Lower lobe of right lung (tissue), 2 donors: ENCODE data around the gene SFPQ. TPM values are rescaled to one million over a fixed set of nuclear protein-coding genes. Genes with fewer than 3 reads are reported as not detected.

Experiments
- ATAC-seq, 2 donors: fragments of 200-7000 bp; cut with Tn5 transposase; one replicate each; pipeline ENCODE4 v1.9.1; 2020 to 2022; ENCODE audit warnings: mild to moderate bottlenecking in 2 of 2, moderate library complexity in 2 of 2
- DNase-seq: peaks from one replicate; pipeline ENCODE4 v3.0.0-alpha.2; 2020
- H3K27ac ChIP-seq: fragments of 200-600 bp; one replicate; pipeline ENCODE4 v1.8.0; 2022
- H3K27me3 ChIP-seq: fragments of 200-600 bp; one replicate; pipeline ENCODE4 v1.8.0; 2022; ENCODE audit warnings: low read depth
- H3K36me3 ChIP-seq: fragments of 200-600 bp; one replicate; pipeline ENCODE4 v1.8.0; 2022; ENCODE audit warnings: mild to moderate bottlenecking
- H3K4me1 ChIP-seq: fragments of 200-600 bp; one replicate; pipeline ENCODE4 v1.8.0; 2022
- H3K4me3 ChIP-seq: fragments of 200-600 bp; one replicate; pipeline ENCODE4 v1.8.0; 2022; ENCODE audit warnings: mild to moderate bottlenecking
- H3K9me3 ChIP-seq: fragments of 200-600 bp; one replicate; pipeline ENCODE4 v1.8.0; 2022
- intact Hi-C: fragments of 100-400 bp; cut with DNase I; formaldehyde crosslinking; loops from one replicate; pipeline ENCODE4 v1.11.0; 2022
- total RNA-seq: library from RNA; stranded (reverse); fragmentation: NEBNext Ultra II Directional; extraction: Animal tissue kit (Norgen Biotek cat#: 25700); gene quantifications from one replicate; pipeline ENCODE4 v1.2.1, GENCODE V29; 2021
- TF ChIP-seq, protein P1 (sequence below): fragments of 200-600 bp; IDR thresholded peaks from one replicate; pipeline ENCODE4 v1.8.0; 2022; ENCODE audit warnings: antibody characterized with exemption, mild to moderate bottlenecking
- donor health status: DM: no; HTN: yes; CAD: no; lungs with severe emphysema.

SFPQ gene
- total RNA-seq, 1 donor from 2014 or later, result 182 TPM

GRCh38 chr1:35186239-35186638 is 6.7 kb downstream of the SFPQ start:
- DNase-seq (no peak), ATAC-seq (no peak)
- intact Hi-C loops, result no loop called here
- no peak overlapping the region for H3K4me3 ChIP-seq
- no peak overlapping the region for H3K27ac ChIP-seq
- peaks cover 82% of the 10 kb centered on the region for H3K4me1 ChIP-seq
- no peaks in the 10 kb centered on the region for H3K27me3 ChIP-seq
- H3K36me3 ChIP-seq, result peaks cover 100% of the 10 kb centered on the region
- H3K9me3 ChIP-seq, result no peaks in the 10 kb centered on the region
- TF ChIP-seq, protein P1, sequence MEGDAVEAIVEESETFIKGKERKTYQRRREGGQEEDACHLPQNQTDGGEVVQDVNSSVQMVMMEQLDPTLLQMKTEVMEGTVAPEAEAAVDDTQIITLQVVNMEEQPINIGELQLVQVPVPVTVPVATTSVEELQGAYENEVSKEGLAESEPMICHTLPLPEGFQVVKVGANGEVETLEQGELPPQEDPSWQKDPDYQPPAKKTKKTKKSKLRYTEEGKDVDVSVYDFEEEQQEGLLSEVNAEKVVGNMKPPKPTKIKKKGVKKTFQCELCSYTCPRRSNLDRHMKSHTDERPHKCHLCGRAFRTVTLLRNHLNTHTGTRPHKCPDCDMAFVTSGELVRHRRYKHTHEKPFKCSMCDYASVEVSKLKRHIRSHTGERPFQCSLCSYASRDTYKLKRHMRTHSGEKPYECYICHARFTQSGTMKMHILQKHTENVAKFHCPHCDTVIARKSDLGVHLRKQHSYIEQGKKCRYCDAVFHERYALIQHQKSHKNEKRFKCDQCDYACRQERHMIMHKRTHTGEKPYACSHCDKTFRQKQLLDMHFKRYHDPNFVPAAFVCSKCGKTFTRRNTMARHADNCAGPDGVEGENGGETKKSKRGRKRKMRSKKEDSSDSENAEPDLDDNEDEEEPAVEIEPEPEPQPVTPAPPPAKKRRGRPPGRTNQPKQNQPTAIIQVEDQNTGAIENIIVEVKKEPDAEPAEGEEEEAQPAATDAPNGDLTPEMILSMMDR, result no peak

DNA sequence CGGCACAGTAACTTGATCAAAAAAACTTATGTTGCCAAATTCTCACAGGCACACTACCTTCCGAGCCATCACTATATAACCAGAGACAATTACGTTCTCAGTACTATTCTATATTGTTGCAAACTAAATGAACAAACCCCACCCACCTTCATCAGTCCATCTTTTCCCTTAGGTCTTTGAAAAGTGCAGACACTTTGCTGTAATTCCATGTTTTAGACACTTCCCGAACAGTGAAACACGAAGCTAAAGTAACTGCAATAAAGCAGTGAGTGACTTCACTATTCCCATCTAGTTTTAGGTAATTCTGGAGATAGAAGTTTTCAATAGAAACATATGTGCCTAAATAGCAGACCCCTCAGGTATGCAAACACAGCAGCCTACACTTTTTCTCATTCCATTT is 7.7 kb downstream of the SFPQ start:
- DNase-seq, result no peak
- peaks cover 100% of the 10 kb centered on the region for H3K36me3 ChIP-seq
- no peak for ATAC-seq
- H3K4me1 ChIP-seq, result peaks cover 72% of the 10 kb centered on the region
- TF ChIP-seq, protein P1, result no peak
- H3K27ac ChIP-seq, result no peak overlapping the region
- intact Hi-C loops, result no loop called here
- H3K4me3 ChIP-seq, result no peak overlapping the region
- no peaks in the 10 kb centered on the region for H3K27me3 ChIP-seq
- no peaks in the 10 kb centered on the region for H3K9me3 ChIP-seq

- Histone ChIP-seq H3K4me1 (peaks cover 71% of the 10 kb centered on the region), H3K27me3 (no peaks in the 10 kb centered on the region), H3K4me3 (no peak overlapping the region), H3K36me3 (peaks cover 100% of the 10 kb centered on the region), H3K9me3 (no peaks in the 10 kb centered on the region), H3K27ac (no peak overlapping the region)
- intact Hi-C loops, result no loop called here
- ATAC-seq, result peak in 1 of 2 donors; percentile 24
- TF ChIP-seq, protein P1, result no peak
- no peak for DNase-seq
Observed at GRCh38 chr1:35184495-35185199, 8.3 kb downstream of the SFPQ start.

DNA sequence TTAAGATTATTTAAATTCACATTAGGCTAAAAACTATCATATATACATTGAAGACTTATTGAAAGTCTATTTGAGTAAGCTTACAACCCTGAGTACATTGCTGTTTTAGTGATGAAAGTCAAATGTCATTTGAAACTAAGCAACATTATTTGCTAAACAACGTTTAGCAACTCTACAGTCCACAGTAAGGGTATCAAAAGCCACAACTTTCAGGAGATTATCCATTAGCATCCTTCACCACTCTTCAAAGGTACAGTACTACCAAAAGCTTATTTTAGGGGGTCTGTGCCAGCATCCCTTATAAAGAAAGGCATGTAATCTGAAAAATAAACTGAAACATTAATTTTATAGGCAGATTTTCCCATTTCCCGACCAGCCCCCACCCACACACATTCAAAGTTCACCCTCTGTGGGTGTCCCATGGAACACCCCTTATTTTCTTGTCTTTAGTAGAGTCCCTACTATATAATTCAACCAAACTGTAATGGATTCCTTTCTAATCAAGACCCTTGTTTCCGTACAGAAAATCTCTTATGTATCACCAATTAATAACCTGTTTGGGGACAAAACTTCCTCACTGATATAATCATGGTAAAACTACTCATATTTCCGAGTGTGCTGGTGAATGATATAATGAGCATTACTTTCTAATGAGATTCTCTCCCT is 11.0 kb downstream of the SFPQ start:
- no peaks in the 10 kb centered on the region for H3K27me3 ChIP-seq
- no peaks in the 10 kb centered on the region for H3K9me3 ChIP-seq
- H3K4me3 ChIP-seq, result no peak overlapping the region
- TF ChIP-seq, protein P1, result no peak
- intact Hi-C loops, result no loop called here
- peaks cover 100% of the 10 kb centered on the region for H3K36me3 ChIP-seq
- ATAC-seq (no peak), DNase-seq (no peak)
- H3K27ac ChIP-seq, result no peak overlapping the region
- H3K4me1 ChIP-seq, result peaks cover 55% of the 10 kb centered on the region

GRCh38 chr1:35180776-35181374 is 12.1 kb downstream of the SFPQ start:
- no peaks in the 10 kb centered on the region for H3K27me3 ChIP-seq
- TF ChIP-seq, protein P1, result no peak
- intact Hi-C loops, result no loop called here
- ATAC-seq (no peak), DNase-seq (no peak)
- H3K4me3 ChIP-seq, result no peak overlapping the region
- H3K27ac ChIP-seq, result no peak overlapping the region
- H3K4me1 ChIP-seq, result peaks cover 44% of the 10 kb centered on the region
- peaks cover 100% of the 10 kb centered on the region for H3K36me3 ChIP-seq
- H3K9me3 ChIP-seq, result no peaks in the 10 kb centered on the region
